Measurements from ENCODE around the gene WDR20. TPM values are rescaled to one million over a fixed set of nuclear protein-coding genes. Genes with fewer than 3 reads are reported as not detected.

The WDR20 gene
- total RNA-seq, 1 donor = 14.7 TPM

DNA sequence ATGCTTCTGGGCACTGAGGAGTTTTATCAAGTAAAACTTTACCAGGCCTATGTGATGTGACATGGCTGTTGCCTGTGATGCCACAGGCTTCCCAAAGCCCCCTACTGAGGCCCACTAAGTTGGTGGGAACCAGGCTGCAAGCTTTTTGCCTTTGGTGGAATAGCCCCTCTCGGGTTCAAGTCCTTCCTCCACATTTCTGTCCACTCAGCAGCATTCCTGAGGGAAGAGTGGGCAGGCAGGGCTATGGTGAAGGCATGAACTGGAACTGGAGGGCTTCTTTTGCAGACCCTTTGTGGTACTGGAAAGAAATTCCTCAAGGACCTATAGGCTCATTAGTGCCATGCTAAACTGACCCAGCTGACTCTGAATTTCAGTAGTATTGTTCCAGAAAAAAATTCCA is 48.5 kb downstream of the WDR20 start:
- no peak for TF ChIP-seq CTCF (IDR thresholded peaks at IDR 0.05; ENCODE audit: insufficient read depth, low read depth, low read length)
- no peak for DNase-seq (ENCODE audit: low read depth)
- H3K4me3 ChIP-seq (ENCODE audit: low read depth, low read length) = no peak overlapping the region

- DNase-seq (ENCODE audit: low read depth) = no peak
- TF ChIP-seq CTCF (IDR thresholded peaks at IDR 0.05; ENCODE audit: insufficient read depth, low read depth, low read length) = no peak
These were observed 50.2 kb downstream of the WDR20 start for GRCh38 chr14:102189874-102190273.

DNA sequence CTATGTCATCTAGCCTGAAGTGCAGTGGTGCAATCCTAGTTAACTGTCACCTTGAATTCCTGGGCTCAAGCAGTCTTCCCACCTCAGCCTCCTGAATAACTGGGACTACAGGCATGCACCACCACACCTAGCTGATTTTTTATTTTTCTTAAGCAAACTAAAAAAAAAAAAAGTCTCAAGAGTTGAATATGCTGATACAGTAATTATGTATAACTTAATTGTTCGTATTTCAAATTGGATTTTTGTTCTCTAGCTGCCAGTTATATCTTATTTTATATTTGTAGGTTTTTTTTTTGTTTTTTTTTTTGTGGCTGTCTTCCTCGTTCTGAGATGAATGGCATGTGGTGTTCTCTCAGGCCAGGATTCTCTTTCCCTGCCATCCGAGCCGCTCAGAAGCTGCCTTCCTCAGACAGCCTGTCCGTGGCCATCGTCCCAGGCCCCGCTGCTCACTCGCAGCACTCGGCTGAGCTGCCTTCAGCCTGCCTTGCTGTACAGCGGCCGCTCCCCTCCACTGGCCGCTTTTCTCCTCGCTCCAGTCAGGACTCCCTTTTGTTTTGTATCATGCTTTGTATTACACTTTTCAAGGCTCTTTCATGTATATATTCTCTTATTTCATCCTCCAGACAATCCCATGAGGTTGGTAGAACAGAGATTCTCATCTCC is 53.3 kb downstream of the WDR20 start:
- DNase-seq (ENCODE audit: low read depth) = no peak
- H3K4me3 ChIP-seq (ENCODE audit: low read depth, low read length) = no peak overlapping the region
- TF ChIP-seq CTCF (IDR thresholded peaks at IDR 0.05; ENCODE audit: insufficient read depth, low read depth, low read length) = no peak

More at GRCh38 chr14:102189874-102190273, 50.2 kb downstream of the WDR20 start:
- H3K4me3 ChIP-seq (ENCODE audit: low read depth, low read length) = no peak overlapping the region

DNA sequence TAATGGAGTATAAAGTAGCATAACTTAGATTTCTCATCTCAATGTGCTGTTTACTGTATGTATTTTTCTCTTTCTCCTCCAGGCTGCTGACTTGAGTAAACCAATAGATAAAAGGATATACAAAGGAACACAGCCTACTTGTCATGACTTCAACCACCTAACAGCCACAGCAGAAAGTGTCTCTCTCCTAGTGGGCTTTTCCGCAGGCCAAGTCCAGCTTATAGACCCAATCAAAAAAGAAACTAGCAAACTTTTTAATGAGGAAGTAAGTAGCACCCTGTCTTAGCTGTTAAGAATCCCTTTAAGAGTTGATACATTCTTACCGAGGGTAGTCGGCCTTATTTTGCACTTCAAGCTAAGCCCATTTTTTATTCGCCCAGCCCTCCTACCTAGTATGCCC is 55.2 kb downstream of the WDR20 start:
- TF ChIP-seq CTCF (IDR thresholded peaks at IDR 0.05; ENCODE audit: insufficient read depth, low read depth, low read length) = no peak
- DNase-seq (ENCODE audit: low read depth) = no peak
- no peak overlapping the region for H3K4me3 ChIP-seq (ENCODE audit: low read depth, low read length)

- H3K4me3 ChIP-seq (ENCODE audit: low read depth, low read length) = no peak overlapping the region
- no peak for DNase-seq (ENCODE audit: low read depth)
These were observed 55.7 kb downstream of the WDR20 start for GRCh38 chr14:102195446-102195845.

GRCh38 chr14:102196039-102196901 is 56.6 kb downstream of the WDR20 start:
- TF ChIP-seq CTCF (IDR thresholded peaks at IDR 0.05; ENCODE audit: insufficient read depth, low read depth, low read length) = no peak
- H3K4me3 ChIP-seq (ENCODE audit: low read depth, low read length) = no peak overlapping the region
- no peak for DNase-seq (ENCODE audit: low read depth)

More at GRCh38 chr14:102195446-102195845, 55.7 kb downstream of the WDR20 start:
- TF ChIP-seq CTCF (IDR thresholded peaks at IDR 0.05; ENCODE audit: insufficient read depth, low read depth, low read length) = no peak

Data from fibroblast of villous mesenchyme (primary cell).